H1 (cell line): Measurements from ENCODE around the gene TDRKH. TPM values are rescaled to one million over a fixed set of nuclear protein-coding genes. Genes with fewer than 3 reads are reported as not detected.

Source experiments
- BCL11A ChIP-seq, 2 experiments: IDR thresholded peaks; one replicate each; pipeline ENCODE4 v1.6.1; 2011; ENCODE audit warnings: low read depth in 2 of 2, low read length in 2 of 2, mild to moderate bottlenecking in 2 of 2
- CEBPB ChIP-seq: IDR thresholded peaks from 2 replicates; pipeline ENCODE4 v1.6.1; 2012; ENCODE audit warnings: low read depth, low read length
- KDM1A ChIP-seq: fragments of 200-600, 300-600 bp; sonication (generic); IDR thresholded peaks from 2 replicates; pipeline ENCODE4 v1.7.1; 2016; ENCODE audit warnings: mild to moderate bottlenecking, low read length, borderline replicate concordance
- PHF8 ChIP-seq: fragments of 200-600 bp; sonication (generic); conservative IDR thresholded peaks from 2 replicates; pipeline ENCODE4 v1.7.1; 2012; ENCODE audit warnings: low read depth, mild to moderate bottlenecking, inconsistent platforms, low read length, moderate library complexity
- SIX5 ChIP-seq: IDR thresholded peaks from 2 replicates; pipeline ENCODE4 v1.6.1; 2011; ENCODE audit warnings: mild to moderate bottlenecking, low read depth, low read length
- SP2 ChIP-seq: IDR thresholded peaks from 2 replicates; pipeline ENCODE4 v1.6.1; 2012; ENCODE audit warnings: mild to moderate bottlenecking, low read length, inconsistent platforms
- YY1 ChIP-seq: IDR thresholded peaks from 2 replicates; pipeline ENCODE4 v1.6.1; 2011; ENCODE audit warnings: low read depth, mild to moderate bottlenecking, low read length
- ZNF274 ChIP-seq: IDR thresholded peaks from 2 replicates; pipeline ENCODE4 v1.7.0; 2012; ENCODE audit warnings: low read length, borderline replicate concordance; ENCODE audit errors: extremely low read depth
- polyA plus RNA-seq, 7 experiments: library from polyadenylated mRNA; depleted of rRNA in 3 of 7; stranded (reverse) in 5 of 7; unstranded in 2 of 7; fragments of >200 nt in 5 of 7; fragments of 200-250 nt in 2 of 7; gene quantifications; 1 replicate in 5 of 7; 2 replicates in 1 of 7; 4 replicates in 1 of 7; pipeline versions ENCODE4 v1.2.1 to v1.2.3, GENCODE V29; 2011 to 2013; ENCODE audit warnings: missing spikeins in 2 of 7, mixed read lengths in 2 of 7
- total RNA-seq: library from RNA; stranded (reverse); fragmentation: NEBNext Ultra II Directional; extraction: Animal tissue kit (Norgen Biotek cat#: 25700); gene quantifications from 2 replicates; pipeline ENCODE4 v1.2.1, GENCODE V29; 2021
- TF ChIP-seq, protein P1 (sequence below): fragments of 300-600 bp; sonication (generic); IDR thresholded peaks from 2 replicates; pipeline ENCODE4 v1.7.1; 2012; ENCODE audit warnings: low read length, moderate library complexity, mild to moderate bottlenecking, inconsistent platforms; ENCODE audit not compliant: insufficient replicate concordance
- TF ChIP-seq, protein P2 (sequence below): IDR thresholded peaks from 2 replicates; pipeline ENCODE4 v1.6.1; 2012; ENCODE audit warnings: low read length, inconsistent platforms

The TDRKH gene
- total and polyA plus RNA-seq, 2 of the 8 experiments (the other 6 are each of a cell fraction or from before 2014, with no cell fraction given) = 9.9 to 26.1 TPM

DNA sequence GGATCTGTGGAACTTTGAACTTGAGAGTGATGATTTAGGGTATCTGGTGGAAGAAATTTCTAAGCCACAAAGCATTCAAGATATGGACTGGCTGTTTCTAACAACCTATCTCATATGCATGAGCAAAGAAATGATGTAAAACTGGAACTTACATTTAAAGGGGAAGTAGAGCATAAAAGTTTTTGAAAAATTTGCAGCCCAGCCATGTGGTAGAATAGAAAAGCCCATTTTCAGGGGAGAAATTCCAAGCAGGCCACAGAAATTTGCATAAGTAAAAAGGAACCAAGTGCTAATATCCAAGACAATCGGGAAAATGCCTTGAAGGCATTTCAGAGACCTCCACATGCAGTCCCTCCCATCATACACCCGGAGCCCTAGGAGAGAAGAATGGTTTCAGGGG is 53.3 kb downstream of the TDRKH start (continued):
- TF ChIP-seq, protein P1, sequence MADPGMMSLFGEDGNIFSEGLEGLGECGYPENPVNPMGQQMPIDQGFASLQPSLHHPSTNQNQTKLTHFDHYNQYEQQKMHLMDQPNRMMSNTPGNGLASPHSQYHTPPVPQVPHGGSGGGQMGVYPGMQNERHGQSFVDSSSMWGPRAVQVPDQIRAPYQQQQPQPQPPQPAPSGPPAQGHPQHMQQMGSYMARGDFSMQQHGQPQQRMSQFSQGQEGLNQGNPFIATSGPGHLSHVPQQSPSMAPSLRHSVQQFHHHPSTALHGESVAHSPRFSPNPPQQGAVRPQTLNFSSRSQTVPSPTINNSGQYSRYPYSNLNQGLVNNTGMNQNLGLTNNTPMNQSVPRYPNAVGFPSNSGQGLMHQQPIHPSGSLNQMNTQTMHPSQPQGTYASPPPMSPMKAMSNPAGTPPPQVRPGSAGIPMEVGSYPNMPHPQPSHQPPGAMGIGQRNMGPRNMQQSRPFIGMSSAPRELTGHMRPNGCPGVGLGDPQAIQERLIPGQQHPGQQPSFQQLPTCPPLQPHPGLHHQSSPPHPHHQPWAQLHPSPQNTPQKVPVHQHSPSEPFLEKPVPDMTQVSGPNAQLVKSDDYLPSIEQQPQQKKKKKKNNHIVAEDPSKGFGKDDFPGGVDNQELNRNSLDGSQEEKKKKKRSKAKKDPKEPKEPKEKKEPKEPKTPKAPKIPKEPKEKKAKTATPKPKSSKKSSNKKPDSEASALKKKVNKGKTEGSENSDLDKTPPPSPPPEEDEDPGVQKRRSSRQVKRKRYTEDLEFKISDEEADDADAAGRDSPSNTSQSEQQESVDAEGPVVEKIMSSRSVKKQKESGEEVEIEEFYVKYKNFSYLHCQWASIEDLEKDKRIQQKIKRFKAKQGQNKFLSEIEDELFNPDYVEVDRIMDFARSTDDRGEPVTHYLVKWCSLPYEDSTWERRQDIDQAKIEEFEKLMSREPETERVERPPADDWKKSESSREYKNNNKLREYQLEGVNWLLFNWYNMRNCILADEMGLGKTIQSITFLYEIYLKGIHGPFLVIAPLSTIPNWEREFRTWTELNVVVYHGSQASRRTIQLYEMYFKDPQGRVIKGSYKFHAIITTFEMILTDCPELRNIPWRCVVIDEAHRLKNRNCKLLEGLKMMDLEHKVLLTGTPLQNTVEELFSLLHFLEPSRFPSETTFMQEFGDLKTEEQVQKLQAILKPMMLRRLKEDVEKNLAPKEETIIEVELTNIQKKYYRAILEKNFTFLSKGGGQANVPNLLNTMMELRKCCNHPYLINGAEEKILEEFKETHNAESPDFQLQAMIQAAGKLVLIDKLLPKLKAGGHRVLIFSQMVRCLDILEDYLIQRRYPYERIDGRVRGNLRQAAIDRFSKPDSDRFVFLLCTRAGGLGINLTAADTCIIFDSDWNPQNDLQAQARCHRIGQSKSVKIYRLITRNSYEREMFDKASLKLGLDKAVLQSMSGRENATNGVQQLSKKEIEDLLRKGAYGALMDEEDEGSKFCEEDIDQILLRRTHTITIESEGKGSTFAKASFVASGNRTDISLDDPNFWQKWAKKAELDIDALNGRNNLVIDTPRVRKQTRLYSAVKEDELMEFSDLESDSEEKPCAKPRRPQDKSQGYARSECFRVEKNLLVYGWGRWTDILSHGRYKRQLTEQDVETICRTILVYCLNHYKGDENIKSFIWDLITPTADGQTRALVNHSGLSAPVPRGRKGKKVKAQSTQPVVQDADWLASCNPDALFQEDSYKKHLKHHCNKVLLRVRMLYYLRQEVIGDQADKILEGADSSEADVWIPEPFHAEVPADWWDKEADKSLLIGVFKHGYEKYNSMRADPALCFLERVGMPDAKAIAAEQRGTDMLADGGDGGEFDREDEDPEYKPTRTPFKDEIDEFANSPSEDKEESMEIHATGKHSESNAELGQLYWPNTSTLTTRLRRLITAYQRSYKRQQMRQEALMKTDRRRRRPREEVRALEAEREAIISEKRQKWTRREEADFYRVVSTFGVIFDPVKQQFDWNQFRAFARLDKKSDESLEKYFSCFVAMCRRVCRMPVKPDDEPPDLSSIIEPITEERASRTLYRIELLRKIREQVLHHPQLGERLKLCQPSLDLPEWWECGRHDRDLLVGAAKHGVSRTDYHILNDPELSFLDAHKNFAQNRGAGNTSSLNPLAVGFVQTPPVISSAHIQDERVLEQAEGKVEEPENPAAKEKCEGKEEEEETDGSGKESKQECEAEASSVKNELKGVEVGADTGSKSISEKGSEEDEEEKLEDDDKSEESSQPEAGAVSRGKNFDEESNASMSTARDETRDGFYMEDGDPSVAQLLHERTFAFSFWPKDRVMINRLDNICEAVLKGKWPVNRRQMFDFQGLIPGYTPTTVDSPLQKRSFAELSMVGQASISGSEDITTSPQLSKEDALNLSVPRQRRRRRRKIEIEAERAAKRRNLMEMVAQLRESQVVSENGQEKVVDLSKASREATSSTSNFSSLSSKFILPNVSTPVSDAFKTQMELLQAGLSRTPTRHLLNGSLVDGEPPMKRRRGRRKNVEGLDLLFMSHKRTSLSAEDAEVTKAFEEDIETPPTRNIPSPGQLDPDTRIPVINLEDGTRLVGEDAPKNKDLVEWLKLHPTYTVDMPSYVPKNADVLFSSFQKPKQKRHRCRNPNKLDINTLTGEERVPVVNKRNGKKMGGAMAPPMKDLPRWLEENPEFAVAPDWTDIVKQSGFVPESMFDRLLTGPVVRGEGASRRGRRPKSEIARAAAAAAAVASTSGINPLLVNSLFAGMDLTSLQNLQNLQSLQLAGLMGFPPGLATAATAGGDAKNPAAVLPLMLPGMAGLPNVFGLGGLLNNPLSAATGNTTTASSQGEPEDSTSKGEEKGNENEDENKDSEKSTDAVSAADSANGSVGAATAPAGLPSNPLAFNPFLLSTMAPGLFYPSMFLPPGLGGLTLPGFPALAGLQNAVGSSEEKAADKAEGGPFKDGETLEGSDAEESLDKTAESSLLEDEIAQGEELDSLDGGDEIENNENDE = no peak
- TF ChIP-seq KDM1A = no peak
- no peak for TF ChIP-seq CEBPB
- TF ChIP-seq, protein P2, sequence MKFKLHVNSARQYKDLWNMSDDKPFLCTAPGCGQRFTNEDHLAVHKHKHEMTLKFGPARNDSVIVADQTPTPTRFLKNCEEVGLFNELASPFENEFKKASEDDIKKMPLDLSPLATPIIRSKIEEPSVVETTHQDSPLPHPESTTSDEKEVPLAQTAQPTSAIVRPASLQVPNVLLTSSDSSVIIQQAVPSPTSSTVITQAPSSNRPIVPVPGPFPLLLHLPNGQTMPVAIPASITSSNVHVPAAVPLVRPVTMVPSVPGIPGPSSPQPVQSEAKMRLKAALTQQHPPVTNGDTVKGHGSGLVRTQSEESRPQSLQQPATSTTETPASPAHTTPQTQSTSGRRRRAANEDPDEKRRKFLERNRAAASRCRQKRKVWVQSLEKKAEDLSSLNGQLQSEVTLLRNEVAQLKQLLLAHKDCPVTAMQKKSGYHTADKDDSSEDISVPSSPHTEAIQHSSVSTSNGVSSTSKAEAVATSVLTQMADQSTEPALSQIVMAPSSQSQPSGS = no peak
- TF ChIP-seq BCL11A (IDR thresholded peaks at IDR 0.05; ENCODE audit: low read depth in 2 of 2, low read length in 2 of 2) = no peak
- TF ChIP-seq SP2 = no peak
- TF ChIP-seq PHF8 = no peak
- no peak for TF ChIP-seq YY1
- TF ChIP-seq SIX5 = no peak
- no peak for TF ChIP-seq ZNF274
